H1 (cell line): ENCODE measurements around the gene ZNF408. TPM values are rescaled to one million over a fixed set of nuclear protein-coding genes. Genes with fewer than 3 reads are reported as not detected.

ENCODE experiments used
- CTCF ChIA-PET: fragments of 300-600 bp; sonication (Branson Sonifier 250); formaldehyde crosslinking; loops from one replicate; lab custom pipeline; 2021; ENCODE audit not compliant: partially characterized antibody; lab: Charles Lee
- POLR2A ChIA-PET: fragments of 300-600 bp; sonication (Branson Sonifier 250); formaldehyde crosslinking; loops from one replicate; lab custom pipeline; 2021; ENCODE audit warnings: inconsistent platforms; ENCODE audit not compliant: partially characterized antibody; lab: Charles Lee
- DNase-seq, 2 experiments: peaks; one replicate each; pipeline versions ENCODE4 v3.0.0 to v3.0.0-alpha.2; 2010 to 2022; ENCODE audit warnings: low spot score in 2 of 2, low read depth in 1 of 2, mixed read lengths in 1 of 2
- FAIRE-seq: peaks from 2 replicates; lab custom pipeline; 2011; peaks lifted over from hg19 to GRCh38; lab: Jason Lieb, UNC
- H2AFZ ChIP-seq: 2 replicates; pipeline ENCODE4 v1.8.1; 2012; ENCODE audit warnings: low read length, inconsistent platforms
- H2AK5ac ChIP-seq: 2 replicates; pipeline ENCODE4 v1.6.1; 2013; ENCODE audit warnings: low read depth, low read length
- H2BK120ac ChIP-seq: replicated peaks from 2 replicates; pipeline ENCODE3; 2013; ENCODE audit warnings: low read depth, low read length, inconsistent platforms
- H2BK12ac ChIP-seq: 2 replicates; pipeline ENCODE4 v1.6.1; 2013; ENCODE audit warnings: low read depth, low read length
- H2BK15ac ChIP-seq: 2 replicates; pipeline ENCODE4 v1.6.1; 2013; ENCODE audit warnings: low read length
- H2BK20ac ChIP-seq: 2 replicates; pipeline ENCODE4 v1.6.1; 2013; ENCODE audit warnings: low read length
- H2BK5ac ChIP-seq: 2 replicates; pipeline ENCODE4 v1.6.1; 2013; ENCODE audit warnings: low read depth, low read length
- H3K14ac ChIP-seq: 2 replicates; pipeline ENCODE4 v1.6.1; 2013; ENCODE audit warnings: inconsistent platforms; ENCODE audit not compliant: insufficient read length
- H3K18ac ChIP-seq: 2 replicates; pipeline ENCODE4 v1.6.1; 2013; ENCODE audit warnings: low read length; ENCODE audit errors: extremely low read depth
- H3K23ac ChIP-seq: 2 replicates; pipeline ENCODE4 v1.6.1; 2013; ENCODE audit warnings: inconsistent platforms; ENCODE audit not compliant: insufficient read length
- H3K23me2 ChIP-seq: 2 replicates; pipeline ENCODE4 v1.6.1; 2013; ENCODE audit warnings: low read depth, low read length
- H3K27ac ChIP-seq: 2 replicates; pipeline ENCODE4 v1.6.1; 2011; ENCODE audit warnings: low read depth, low read length, inconsistent platforms
- H3K27me3 ChIP-seq, 4 experiments: replicated peaks in 1 of 4; 1 replicate in 1 of 4; 2 replicates in 3 of 4; pipeline versions ENCODE4 v1.6.1 to v1.8.1; 2011 to 2013; ENCODE audit warnings: low read length in 3 of 4, mild to moderate bottlenecking in 3 of 4, inconsistent platforms in 2 of 4, mixed read lengths in 2 of 4, moderate library complexity in 1 of 4; ENCODE audit not compliant: control insufficient read depth in 3 of 4, insufficient read depth in 3 of 4; ENCODE audit errors: extremely low read depth in 1 of 4
- H3K36me3 ChIP-seq, 4 experiments: 2 replicates each; pipeline versions ENCODE4 v1.6.1 to v1.8.1; 2011 to 2013; ENCODE audit warnings: mild to moderate bottlenecking in 4 of 4, low read length in 3 of 4, moderate library complexity in 2 of 4, control low read depth in 1 of 4, inconsistent platforms in 1 of 4; ENCODE audit not compliant: insufficient read depth in 4 of 4, control insufficient read depth in 2 of 4
- H3K4ac ChIP-seq: replicated peaks from 2 replicates; pipeline ENCODE3; 2013; ENCODE audit warnings: low read length, low read depth, mixed read lengths, inconsistent platforms; ENCODE audit not compliant: insufficient read length
- H3K4me1 ChIP-seq, 4 experiments: replicated peaks in 1 of 4; 1 replicate in 1 of 4; 2 replicates in 3 of 4; pipeline versions ENCODE4 v1.6.1 to v1.8.1; 2011 to 2013; ENCODE audit warnings: low read length in 3 of 4, inconsistent platforms in 2 of 4, mixed read lengths in 1 of 4; ENCODE audit not compliant: insufficient read depth in 4 of 4, control insufficient read depth in 3 of 4
- H3K4me2 ChIP-seq, 2 experiments: 2 replicates each; pipeline versions ENCODE4 v1.6.1 to v1.8.1; 2011 to 2013; ENCODE audit warnings: low read depth in 2 of 2, low read length in 2 of 2, control low read depth in 1 of 2, inconsistent platforms in 1 of 2, mild to moderate bottlenecking in 1 of 2; ENCODE audit not compliant: insufficient read depth in 1 of 2
- H3K4me3 ChIP-seq, 4 experiments: fragments of 200-600, 300-600 bp in 1 of 4; sonication (generic), shearing (Covaris generic), sonication (Bioruptor Twin) in 1 of 4; 2 replicates each; pipeline versions ENCODE4 v1.5.1 to v1.8.1; 2011 to 2016; ENCODE audit warnings: low read length in 4 of 4, low read depth in 3 of 4, control low read depth in 2 of 4, inconsistent platforms in 2 of 4, mild to moderate bottlenecking in 2 of 4, mixed read lengths in 1 of 4, moderate library complexity in 1 of 4; ENCODE audit not compliant: insufficient read depth in 2 of 4; ENCODE audit errors: extremely low read depth in 1 of 4
- H3K56ac ChIP-seq: replicated peaks from 2 replicates; pipeline ENCODE3; 2013; ENCODE audit warnings: low read depth, mild to moderate bottlenecking, mixed read lengths, low read length, inconsistent platforms; ENCODE audit not compliant: insufficient read length
- H3K79me1 ChIP-seq: 2 replicates; pipeline ENCODE4 v1.6.1; 2013; ENCODE audit warnings: low read depth, low read length, control low read depth
- H3K79me2 ChIP-seq, 2 experiments: 2 replicates each; pipeline versions ENCODE4 v1.6.1 to v1.8.1; 2012 to 2013; ENCODE audit warnings: low read length in 2 of 2, mild to moderate bottlenecking in 2 of 2, inconsistent platforms in 1 of 2; ENCODE audit not compliant: insufficient read depth in 2 of 2, control insufficient read depth in 1 of 2
- H3K9ac ChIP-seq, 4 experiments: replicated peaks in 1 of 4; 1 replicate in 1 of 4; 2 replicates in 3 of 4; pipeline versions ENCODE4 v1.6.1 to v1.8.1; 2011 to 2013; ENCODE audit warnings: low read depth in 3 of 4, low read length in 3 of 4, control low read depth in 2 of 4, mild to moderate bottlenecking in 2 of 4, moderate library complexity in 2 of 4, inconsistent platforms in 1 of 4; ENCODE audit errors: extremely low read depth in 1 of 4
- H3K9me3 ChIP-seq, 2 experiments: 2 replicates each; pipeline versions ENCODE4 v1.6.1 to v1.8.1; 2012 to 2013; ENCODE audit warnings: mild to moderate bottlenecking in 2 of 2, moderate library complexity in 2 of 2, control low read depth in 1 of 2, inconsistent platforms in 1 of 2, low read depth in 1 of 2, low read length in 1 of 2, mixed read lengths in 1 of 2; ENCODE audit not compliant: insufficient read depth in 2 of 2
- H4K20me1 ChIP-seq, 2 experiments: replicated peaks in 1 of 2; 2 replicates each; pipeline versions ENCODE3 to v1.8.1; 2011 to 2013; ENCODE audit warnings: inconsistent platforms in 2 of 2, low read length in 2 of 2, mild to moderate bottlenecking in 1 of 2; ENCODE audit not compliant: insufficient read depth in 2 of 2, control insufficient read depth in 1 of 2
- H4K5ac ChIP-seq: 2 replicates; pipeline ENCODE4 v1.6.1; 2013; ENCODE audit warnings: low read length, low read depth, mixed read lengths, inconsistent platforms; ENCODE audit not compliant: insufficient read length
- H4K8ac ChIP-seq: 2 replicates; pipeline ENCODE4 v1.8.0; 2013; ENCODE audit warnings: mild to moderate bottlenecking, moderate library complexity, low read length, inconsistent platforms; ENCODE audit not compliant: insufficient read depth; ENCODE audit errors: extremely low read depth
- H4K91ac ChIP-seq: replicated peaks from 2 replicates; pipeline ENCODE3; 2013; ENCODE audit warnings: low read length, mixed read lengths, inconsistent platforms; ENCODE audit not compliant: insufficient read length
- POU5F1 ChIP-seq: IDR thresholded peaks from 2 replicates; pipeline ENCODE4 v1.6.1; 2011; ENCODE audit warnings: low read depth, mild to moderate bottlenecking, low read length, moderate library complexity
- WGBS, 2 experiments: shearing (Covaris generic) in 1 of 2; methylation state at CpG; one replicate each; pipeline versions ENCODE4 v1.1.6 to v1.1.7; 2013 to 2015; ENCODE audit warnings: low lambda C conversion rate in 2 of 2, mixed read lengths in 2 of 2, inconsistent platforms in 1 of 2, low coverage in 1 of 2, missing lambda C conversion rate in 1 of 2; ENCODE audit not compliant: insufficient replicate concordance in 2 of 2, insufficient coverage in 1 of 2, insufficient read length in 1 of 2; ENCODE audit errors: extremely low coverage in 1 of 2, missing lambda C conversion rate in 1 of 2; 5-methylcytosine and 5-hydroxymethylcytosine counted together
- polyA plus RNA-seq, 7 experiments: library from polyadenylated mRNA; depleted of rRNA in 3 of 7; stranded (reverse) in 5 of 7; unstranded in 2 of 7; fragments of >200 nt in 5 of 7; fragments of 200-250 nt in 2 of 7; gene quantifications; 1 replicate in 5 of 7; 2 replicates in 1 of 7; 4 replicates in 1 of 7; pipeline versions ENCODE4 v1.2.1 to v1.2.3, GENCODE V29; 2011 to 2013; ENCODE audit warnings: missing spikeins in 2 of 7, mixed read lengths in 2 of 7
- total RNA-seq: library from RNA; stranded (reverse); fragmentation: NEBNext Ultra II Directional; extraction: Animal tissue kit (Norgen Biotek cat#: 25700); gene quantifications from 2 replicates; pipeline ENCODE4 v1.2.1, GENCODE V29; 2021

ZNF408 gene
- total and polyA plus RNA-seq, 2 of the 8 experiments (the other 6 are each of a cell fraction or from before 2014, with no cell fraction given): 10.7 to 11.0 TPM

DNA sequence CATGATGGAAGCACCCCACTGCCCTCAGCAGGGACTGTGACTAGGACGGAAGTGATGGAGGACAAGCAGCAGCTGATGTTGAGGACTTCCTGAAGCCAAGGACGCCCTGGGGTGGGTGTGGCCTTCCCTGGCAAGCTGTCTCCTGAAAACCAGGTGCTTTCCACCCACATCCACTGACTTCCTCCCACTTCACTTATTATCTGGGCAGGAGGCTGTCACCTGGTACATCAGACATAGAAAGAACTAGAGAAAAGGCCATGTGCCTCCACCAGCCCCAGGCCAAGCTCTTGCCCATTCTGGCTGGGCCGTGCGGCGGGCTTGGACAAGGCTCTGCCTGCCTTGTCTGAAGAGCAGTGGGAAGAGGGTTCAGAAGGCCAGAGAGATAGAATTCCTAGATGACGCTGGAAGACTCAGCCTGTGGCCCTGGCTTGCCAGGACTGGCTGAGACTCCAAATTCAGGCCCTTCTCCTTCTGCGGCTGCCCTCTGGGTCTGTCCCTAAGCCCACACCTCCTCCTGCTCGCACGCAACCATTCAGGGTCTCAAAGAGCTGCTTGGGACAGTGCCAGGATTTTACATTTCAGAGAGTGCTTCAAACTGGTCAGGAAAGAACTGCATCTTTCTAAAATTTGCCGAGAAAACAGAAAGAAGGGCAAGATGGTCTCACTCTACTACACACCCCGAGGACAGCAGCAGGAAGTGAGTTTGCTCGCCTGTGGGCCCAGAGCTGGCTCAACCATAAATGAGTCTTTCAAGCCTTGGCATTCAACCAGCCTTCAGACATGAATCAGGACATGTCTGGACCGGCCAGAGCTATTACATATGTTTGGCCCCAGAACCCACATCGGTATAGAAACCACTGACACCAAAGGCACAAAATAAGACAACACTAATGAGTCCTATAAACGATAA is 13.7 kb upstream of the ZNF408 start:
- Histone ChIP-seq H3K4ac (no peak overlapping the region), H3K9me3 (no peaks in the 10 kb centered on the region), H2BK15ac (no peak overlapping the region), H2BK12ac (no peak overlapping the region), H2BK5ac (no peak overlapping the region), H4K8ac (no peak overlapping the region), H3K56ac (no peak overlapping the region), H3K4me3 (no peak overlapping the region), H3K79me2 (no peaks in the 10 kb centered on the region), H3K9ac (no peak overlapping the region), H4K5ac (no peak overlapping the region), H2AK5ac (no peak overlapping the region), H2BK20ac (no peak overlapping the region), H3K4me2 (no peak overlapping the region), H2BK120ac (no peak overlapping the region), H3K36me3 (peaks cover 0 to 7% (median 0%) of the 10 kb centered on the region in 4 experiments; a peak in 4 of 8 replicates), H4K20me1 (peaks cover 0 to 2% of the 10 kb centered on the region in 2 experiments), H3K23me2 (no peaks in the 10 kb centered on the region), H4K91ac (no peak overlapping the region), H3K4me1 (no peaks in the 10 kb centered on the region), H2AFZ (no peak overlapping the region), H3K18ac (no peak overlapping the region), H3K27me3 (no peaks in the 10 kb centered on the region), H3K14ac (no peak overlapping the region), H3K23ac (no peak overlapping the region), H3K27ac (no peak overlapping the region), H3K79me1 (no peaks in the 10 kb centered on the region)
- 92% methylated on average over 15 of the region's 15 CpGs; no CpG with 5 or more reads in 1 of the 2 experiments for WGBS, 2 experiments
- ChIA-PET POLR2A (interaction anchor here (1.0 to 1.6 kb wide), 6 partner anchors 12 to 32 kb away, joined by 3 to 5 read pairs (median 3); partner anchors contain the start of genes ARHGAP1, F2 and ZNF408), CTCF (interaction anchor here (0.6 kb wide), 1 partner anchor 9 kb away, joined by 3 read pairs; no protein-coding TSS in a partner anchor)
- FAIRE-seq: no peak
- DNase-seq: no peak
- TF ChIP-seq POU5F1: no peak
